Uterus (tissue), 2 donors: Measurements from ENCODE around the gene PSORS1C1.

ENCODE experiments used
- POLR2A ChIP-seq, 2 donors: fragments of 450-650 bp; IDR thresholded peaks; one replicate each; pipeline ENCODE4 v1.6.1; 2016; ENCODE audit warnings: antibody characterized with exemption in 2 of 2, mild to moderate bottlenecking in 1 of 2, moderate library complexity in 1 of 2
- TF ChIP-seq, protein P1 (sequence below), 4 experiments: fragments of 200-600 bp in 2 of 4; fragments of 450-650 bp in 2 of 4; sonication (generic) in 2 of 4; IDR thresholded peaks; one replicate each; pipeline ENCODE4 v1.5.1; 2016 to 2019; ENCODE audit warnings: antibody characterized with exemption in 4 of 4, mild to moderate bottlenecking in 2 of 4, moderate library complexity in 1 of 4

DNA sequence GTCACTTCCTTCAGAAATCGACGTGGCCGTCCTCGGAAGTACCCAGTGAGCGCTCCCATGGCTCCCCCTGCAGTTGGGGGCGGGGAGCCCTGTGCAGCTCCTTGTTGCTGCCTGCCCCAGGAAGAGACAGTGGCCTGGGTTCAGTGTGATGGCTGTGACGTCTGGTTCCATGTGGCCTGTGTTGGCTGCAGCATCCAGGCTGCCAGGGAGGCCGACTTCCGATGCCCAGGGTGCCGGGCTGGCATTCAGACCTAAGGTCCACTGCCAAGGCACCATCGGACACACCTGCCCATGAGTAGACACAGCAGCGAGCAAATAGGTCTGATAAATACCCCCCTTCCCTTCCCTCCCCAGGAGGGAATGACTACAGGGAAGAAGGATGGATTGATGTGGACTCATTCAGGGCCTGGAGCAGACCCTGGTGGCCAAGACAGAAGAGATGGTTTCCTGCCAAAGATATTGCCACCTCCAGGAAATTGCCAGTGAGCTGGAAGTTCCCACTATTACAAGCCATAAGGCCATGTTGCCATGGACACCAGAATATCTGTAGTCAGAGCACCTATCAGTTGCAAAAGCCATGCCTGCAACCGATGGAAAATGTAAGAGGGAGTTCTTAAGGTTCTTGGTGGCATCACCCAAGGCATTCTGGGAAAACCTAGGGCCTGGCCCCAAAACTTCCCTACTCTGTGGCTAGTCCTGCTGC is 48.0 kb downstream of the PSORS1C1 start:
- no peak for TF ChIP-seq POLR2A (IDR thresholded peaks at IDR 0.05)
- TF ChIP-seq, protein P1, sequence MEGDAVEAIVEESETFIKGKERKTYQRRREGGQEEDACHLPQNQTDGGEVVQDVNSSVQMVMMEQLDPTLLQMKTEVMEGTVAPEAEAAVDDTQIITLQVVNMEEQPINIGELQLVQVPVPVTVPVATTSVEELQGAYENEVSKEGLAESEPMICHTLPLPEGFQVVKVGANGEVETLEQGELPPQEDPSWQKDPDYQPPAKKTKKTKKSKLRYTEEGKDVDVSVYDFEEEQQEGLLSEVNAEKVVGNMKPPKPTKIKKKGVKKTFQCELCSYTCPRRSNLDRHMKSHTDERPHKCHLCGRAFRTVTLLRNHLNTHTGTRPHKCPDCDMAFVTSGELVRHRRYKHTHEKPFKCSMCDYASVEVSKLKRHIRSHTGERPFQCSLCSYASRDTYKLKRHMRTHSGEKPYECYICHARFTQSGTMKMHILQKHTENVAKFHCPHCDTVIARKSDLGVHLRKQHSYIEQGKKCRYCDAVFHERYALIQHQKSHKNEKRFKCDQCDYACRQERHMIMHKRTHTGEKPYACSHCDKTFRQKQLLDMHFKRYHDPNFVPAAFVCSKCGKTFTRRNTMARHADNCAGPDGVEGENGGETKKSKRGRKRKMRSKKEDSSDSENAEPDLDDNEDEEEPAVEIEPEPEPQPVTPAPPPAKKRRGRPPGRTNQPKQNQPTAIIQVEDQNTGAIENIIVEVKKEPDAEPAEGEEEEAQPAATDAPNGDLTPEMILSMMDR (IDR thresholded peaks at IDR 0.05), result no peak
